ENCODE results near the gene RYR3.

RYR3 gene

DNA sequence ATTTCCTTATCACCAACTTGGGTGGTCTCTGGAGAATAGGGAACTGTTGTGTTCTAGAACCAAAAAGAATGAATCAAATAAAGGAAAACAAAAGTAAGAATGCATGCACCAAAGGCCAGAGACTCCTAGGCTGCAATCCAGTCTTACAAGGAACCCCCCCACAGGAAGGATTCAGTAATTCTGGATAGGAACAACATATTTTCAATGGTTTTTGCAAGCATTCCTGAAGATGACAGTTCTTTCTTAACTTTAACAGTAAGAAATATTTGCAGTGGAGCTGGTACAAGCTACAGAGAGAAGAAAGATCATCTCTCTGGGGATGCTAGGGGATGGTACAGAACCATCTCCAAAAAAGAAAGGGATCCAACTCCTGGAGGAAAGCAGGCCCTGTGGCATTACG is 541.3 kb downstream of the RYR3 start:
- Histone ChIP-seq H3K9me3 (ENCODE audit: control extremely low read depth in 1 of 5, control insufficient read depth in 4 of 5, insufficient read depth in 2 of 5, low read depth in 1 of 5, low read length in 4 of 5) (no peaks in the 10 kb centered on the region), H3K4me3 (ENCODE audit: control insufficient read depth in 1 of 7, extremely low read depth in 1 of 7, insufficient read depth in 4 of 7, low read depth in 2 of 7, low read length in 6 of 7) (no peak overlapping the region), H3K4me1 (ENCODE audit: control extremely low read depth in 1 of 4, control insufficient read depth in 4 of 4, insufficient read depth in 4 of 4, low read length in 3 of 4) (no peaks in the 10 kb centered on the region), H3K27me3 (replicated peaks in 2 of 5; ENCODE audit: control insufficient read depth in 4 of 5, insufficient read depth in 5 of 5, low read length in 4 of 5) (no peaks in the 10 kb centered on the region), H3K36me3 (ENCODE audit: control insufficient read depth in 4 of 4, insufficient read depth in 4 of 4, low read length in 3 of 4) (peaks cover 0 to 2% (median 0%) of the 10 kb centered on the region in 4 experiments), H3K27ac (ENCODE audit: insufficient read depth in 1 of 2, low read depth in 1 of 2, low read length in 2 of 2, poor library complexity in 1 of 2, severe bottlenecking in 2 of 2) (no peak overlapping the region)
- DNase-seq = no peak
- ChIA-PET POLR2A (no interaction called here), CTCF (interaction anchor here (1.5 kb wide), 1 partner anchor 25 kb away, joined by 3 read pairs; no protein-coding TSS in a partner anchor)
- WGBS (ENCODE audit: insufficient coverage) = no CpG with 5 or more reads among the region's 1 CpG

DNA sequence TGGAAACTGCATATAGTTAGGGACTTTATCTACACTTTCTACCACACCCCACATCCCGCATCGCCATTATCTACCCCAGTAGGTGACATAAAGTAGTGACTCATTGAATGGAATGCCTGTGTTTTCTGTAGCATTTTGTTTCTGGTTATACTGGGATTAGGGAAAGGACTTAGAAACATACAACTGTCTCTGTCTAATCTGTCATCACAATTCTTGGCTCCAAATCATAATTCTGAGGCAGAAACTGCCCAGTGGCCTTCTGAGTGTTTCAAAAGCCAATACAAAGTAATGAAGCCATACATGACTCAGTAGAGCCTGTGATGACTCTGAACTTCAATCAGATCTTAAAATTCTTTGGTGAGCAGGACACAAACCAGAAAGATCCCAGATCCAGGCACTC is 541.8 kb downstream of the RYR3 start:
- no peaks in the 10 kb centered on the region for H3K9me3 ChIP-seq (ENCODE audit: control extremely low read depth in 1 of 5, control insufficient read depth in 4 of 5, insufficient read depth in 2 of 5, low read depth in 1 of 5, low read length in 4 of 5)
- no peaks in the 10 kb centered on the region for H3K27me3 ChIP-seq (replicated peaks in 2 of 5; ENCODE audit: control insufficient read depth in 4 of 5, insufficient read depth in 5 of 5, low read length in 4 of 5)
- H3K4me1 ChIP-seq (ENCODE audit: control extremely low read depth in 1 of 4, control insufficient read depth in 4 of 4, insufficient read depth in 4 of 4, low read length in 3 of 4) = no peaks in the 10 kb centered on the region
- no peak for DNase-seq
- H3K36me3 ChIP-seq (ENCODE audit: control insufficient read depth in 4 of 4, insufficient read depth in 4 of 4, low read length in 3 of 4) = peaks cover 0 to 2% (median 0%) of the 10 kb centered on the region in 4 experiments
- ChIA-PET POLR2A (no interaction called here), CTCF (interaction anchor here (1.5 kb wide), 1 partner anchor 24 kb away, joined by 3 read pairs; no protein-coding TSS in a partner anchor)
- WGBS (ENCODE audit: insufficient coverage) = no CpG with 5 or more reads among the region's 2 CpGs
- H3K4me3 ChIP-seq (ENCODE audit: control insufficient read depth in 1 of 7, extremely low read depth in 1 of 7, insufficient read depth in 4 of 7, low read depth in 2 of 7, low read length in 6 of 7) = no peak overlapping the region
- H3K27ac ChIP-seq (ENCODE audit: insufficient read depth in 1 of 2, low read depth in 1 of 2, low read length in 2 of 2, poor library complexity in 1 of 2, severe bottlenecking in 2 of 2) = no peak overlapping the region

DNA sequence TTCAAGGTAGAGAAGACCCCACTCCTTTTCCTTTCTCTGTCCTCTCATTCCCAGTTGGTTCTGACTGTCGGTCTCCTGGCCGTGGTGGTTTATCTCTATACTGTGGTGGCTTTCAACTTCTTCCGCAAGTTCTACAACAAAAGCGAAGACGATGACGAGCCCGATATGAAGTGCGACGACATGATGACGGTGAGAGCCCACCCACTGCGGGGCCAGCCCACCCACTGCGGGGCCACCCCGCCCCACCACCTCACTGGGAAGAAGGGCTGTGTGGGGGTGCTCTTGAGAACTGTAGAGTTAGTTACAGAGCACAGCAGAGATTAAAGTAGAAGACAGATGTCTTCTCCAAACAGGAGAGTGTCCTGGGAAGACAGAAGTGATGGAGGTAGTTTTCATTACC is 547.0 kb downstream of the RYR3 start:
- Histone ChIP-seq H3K9me3 (ENCODE audit: control extremely low read depth in 1 of 5, control insufficient read depth in 4 of 5, insufficient read depth in 2 of 5, low read depth in 1 of 5, low read length in 4 of 5) (no peaks in the 10 kb centered on the region), H3K4me1 (ENCODE audit: control extremely low read depth in 1 of 4, control insufficient read depth in 4 of 4, insufficient read depth in 4 of 4, low read length in 3 of 4) (no peaks in the 10 kb centered on the region), H3K36me3 (ENCODE audit: control insufficient read depth in 4 of 4, insufficient read depth in 4 of 4, low read length in 3 of 4) (peaks cover 0 to 11% (median 0%) of the 10 kb centered on the region in 4 experiments), H3K27ac (ENCODE audit: insufficient read depth in 1 of 2, low read depth in 1 of 2, low read length in 2 of 2, poor library complexity in 1 of 2, severe bottlenecking in 2 of 2) (no peak overlapping the region), H3K4me3 (ENCODE audit: control insufficient read depth in 1 of 7, extremely low read depth in 1 of 7, insufficient read depth in 4 of 7, low read depth in 2 of 7, low read length in 6 of 7) (no peak overlapping the region), H3K27me3 (replicated peaks in 2 of 5; ENCODE audit: control insufficient read depth in 4 of 5, insufficient read depth in 5 of 5, low read length in 4 of 5) (no peaks in the 10 kb centered on the region)
- ChIA-PET CTCF (no interaction called here), POLR2A (no interaction called here)
- 99% methylated on average over 10 of the region's 13 CpGs for WGBS (ENCODE audit: insufficient coverage)
- DNase-seq = no peak

DNA sequence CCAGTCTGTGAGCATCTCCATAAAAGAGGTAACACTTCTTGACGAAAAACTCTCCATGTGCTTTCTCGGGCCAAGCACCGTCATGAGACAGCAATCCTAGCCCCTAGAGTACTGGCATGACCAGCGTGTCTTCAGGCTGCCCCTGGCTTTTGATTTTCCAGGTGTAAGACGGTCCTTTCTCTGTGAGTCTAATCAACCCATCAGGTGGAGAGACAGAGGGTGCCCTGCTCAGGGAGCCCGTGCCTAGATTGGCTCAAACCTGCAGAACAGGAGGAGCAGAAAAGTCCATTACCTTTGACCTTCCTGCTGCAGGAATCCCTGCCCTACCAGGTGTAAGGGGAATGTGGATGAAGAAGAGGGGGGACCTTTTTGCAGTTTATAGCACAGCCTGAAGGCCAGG is 548.1 kb downstream of the RYR3 start:
- H3K4me1 ChIP-seq (ENCODE audit: control extremely low read depth in 1 of 4, control insufficient read depth in 4 of 4, insufficient read depth in 4 of 4, low read length in 3 of 4) = no peaks in the 10 kb centered on the region
- WGBS (ENCODE audit: insufficient coverage) = 95% methylated on average over 4 of the region's 6 CpGs
- no peak overlapping the region for H3K27ac ChIP-seq (ENCODE audit: insufficient read depth in 1 of 2, low read depth in 1 of 2, low read length in 2 of 2, poor library complexity in 1 of 2, severe bottlenecking in 2 of 2)
- DNase-seq = no peak
- ChIA-PET CTCF (no interaction called here), POLR2A (no interaction called here)
- H3K9me3 ChIP-seq (ENCODE audit: control extremely low read depth in 1 of 5, control insufficient read depth in 4 of 5, insufficient read depth in 2 of 5, low read depth in 1 of 5, low read length in 4 of 5) = no peaks in the 10 kb centered on the region
- peaks cover 0 to 11% (median 0%) of the 10 kb centered on the region in 4 experiments for H3K36me3 ChIP-seq (ENCODE audit: control insufficient read depth in 4 of 4, insufficient read depth in 4 of 4, low read length in 3 of 4)
- H3K27me3 ChIP-seq (replicated peaks in 2 of 5; ENCODE audit: control insufficient read depth in 4 of 5, insufficient read depth in 5 of 5, low read length in 4 of 5) = no peaks in the 10 kb centered on the region
- H3K4me3 ChIP-seq (ENCODE audit: control insufficient read depth in 1 of 7, extremely low read depth in 1 of 7, insufficient read depth in 4 of 7, low read depth in 2 of 7, low read length in 6 of 7) = no peak overlapping the region

DNA sequence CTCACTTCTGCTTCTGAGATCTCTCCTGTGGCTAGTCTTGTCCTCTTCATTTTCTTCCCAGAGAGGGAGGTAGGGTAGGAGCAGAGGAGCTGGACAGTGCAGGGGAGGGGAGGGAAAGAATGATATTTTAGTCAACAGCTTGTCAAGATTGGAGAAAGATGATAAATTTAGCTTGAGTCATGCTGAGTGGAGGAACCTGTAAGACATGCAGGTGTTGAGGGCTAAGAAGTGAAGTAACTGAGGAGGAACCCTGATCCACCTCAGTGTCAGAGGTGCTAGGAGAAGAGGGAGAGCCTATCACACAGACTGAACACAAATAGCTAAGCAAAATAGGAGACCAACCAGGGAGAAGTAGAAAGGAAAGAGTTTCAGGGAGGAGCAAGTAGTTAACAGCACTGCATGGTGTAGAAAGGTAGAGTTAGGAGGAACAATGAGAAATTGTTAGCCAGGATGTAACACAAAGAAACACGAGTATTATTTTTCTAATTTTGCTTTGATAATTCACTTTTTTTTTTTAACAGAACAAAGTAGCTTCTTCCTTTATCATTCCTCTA is 549.3 kb downstream of the RYR3 start:
- no CpG with 5 or more reads among the region's 1 CpG for WGBS (ENCODE audit: insufficient coverage)
- no peak for DNase-seq
- no peaks in the 10 kb centered on the region for H3K4me1 ChIP-seq (ENCODE audit: control extremely low read depth in 1 of 4, control insufficient read depth in 4 of 4, insufficient read depth in 4 of 4, low read length in 3 of 4)
- ChIA-PET POLR2A (no interaction called here), CTCF (no interaction called here)
- H3K27ac ChIP-seq (ENCODE audit: insufficient read depth in 1 of 2, low read depth in 1 of 2, low read length in 2 of 2, poor library complexity in 1 of 2, severe bottlenecking in 2 of 2) = no peak overlapping the region
- no peak overlapping the region for H3K4me3 ChIP-seq (ENCODE audit: control insufficient read depth in 1 of 7, extremely low read depth in 1 of 7, insufficient read depth in 4 of 7, low read depth in 2 of 7, low read length in 6 of 7)
- no peaks in the 10 kb centered on the region for H3K27me3 ChIP-seq (replicated peaks in 2 of 5; ENCODE audit: control insufficient read depth in 4 of 5, insufficient read depth in 5 of 5, low read length in 4 of 5)
- H3K9me3 ChIP-seq (ENCODE audit: control extremely low read depth in 1 of 5, control insufficient read depth in 4 of 5, insufficient read depth in 2 of 5, low read depth in 1 of 5, low read length in 4 of 5) = no peaks in the 10 kb centered on the region
- peaks cover 0 to 14% (median 0%) of the 10 kb centered on the region in 4 experiments for H3K36me3 ChIP-seq (ENCODE audit: control insufficient read depth in 4 of 4, insufficient read depth in 4 of 4, low read length in 3 of 4)

DNA sequence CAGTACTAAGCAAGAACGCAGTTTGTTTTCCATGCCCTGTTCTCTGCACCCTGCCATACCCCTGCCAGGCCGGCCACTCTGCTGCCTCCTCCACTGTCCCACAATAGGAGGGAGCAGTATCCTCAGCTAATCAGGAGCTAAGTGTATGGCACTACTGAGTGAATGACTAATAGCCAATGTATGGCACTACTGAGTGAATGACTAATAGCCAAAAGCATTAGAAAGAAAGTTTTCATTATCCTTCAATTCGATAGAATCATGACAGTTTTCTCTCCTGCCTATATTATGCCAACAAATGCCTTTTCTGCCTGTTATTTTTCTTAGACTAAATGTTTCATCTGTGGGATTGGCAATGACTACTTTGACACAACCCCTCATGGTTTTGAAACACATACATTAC is 550.0 kb downstream of the RYR3 start:
- no peaks in the 10 kb centered on the region for H3K27me3 ChIP-seq (replicated peaks in 2 of 5; ENCODE audit: control insufficient read depth in 4 of 5, insufficient read depth in 5 of 5, low read length in 4 of 5)
- WGBS (ENCODE audit: insufficient coverage) = 100% methylated on average over 1 of the region's 3 CpGs
- DNase-seq = no peak
- no peaks in the 10 kb centered on the region for H3K4me1 ChIP-seq (ENCODE audit: control extremely low read depth in 1 of 4, control insufficient read depth in 4 of 4, insufficient read depth in 4 of 4, low read length in 3 of 4)
- ChIA-PET CTCF (no interaction called here), POLR2A (no interaction called here)
- H3K4me3 ChIP-seq (ENCODE audit: control insufficient read depth in 1 of 7, extremely low read depth in 1 of 7, insufficient read depth in 4 of 7, low read depth in 2 of 7, low read length in 6 of 7) = no peak overlapping the region
- no peaks in the 10 kb centered on the region for H3K9me3 ChIP-seq (ENCODE audit: control extremely low read depth in 1 of 5, control insufficient read depth in 4 of 5, insufficient read depth in 2 of 5, low read depth in 1 of 5, low read length in 4 of 5)
- H3K27ac ChIP-seq (ENCODE audit: insufficient read depth in 1 of 2, low read depth in 1 of 2, low read length in 2 of 2, poor library complexity in 1 of 2, severe bottlenecking in 2 of 2) = no peak overlapping the region
- peaks cover 0 to 18% (median 0%) of the 10 kb centered on the region in 4 experiments for H3K36me3 ChIP-seq (ENCODE audit: control insufficient read depth in 4 of 4, insufficient read depth in 4 of 4, low read length in 3 of 4)

DNA sequence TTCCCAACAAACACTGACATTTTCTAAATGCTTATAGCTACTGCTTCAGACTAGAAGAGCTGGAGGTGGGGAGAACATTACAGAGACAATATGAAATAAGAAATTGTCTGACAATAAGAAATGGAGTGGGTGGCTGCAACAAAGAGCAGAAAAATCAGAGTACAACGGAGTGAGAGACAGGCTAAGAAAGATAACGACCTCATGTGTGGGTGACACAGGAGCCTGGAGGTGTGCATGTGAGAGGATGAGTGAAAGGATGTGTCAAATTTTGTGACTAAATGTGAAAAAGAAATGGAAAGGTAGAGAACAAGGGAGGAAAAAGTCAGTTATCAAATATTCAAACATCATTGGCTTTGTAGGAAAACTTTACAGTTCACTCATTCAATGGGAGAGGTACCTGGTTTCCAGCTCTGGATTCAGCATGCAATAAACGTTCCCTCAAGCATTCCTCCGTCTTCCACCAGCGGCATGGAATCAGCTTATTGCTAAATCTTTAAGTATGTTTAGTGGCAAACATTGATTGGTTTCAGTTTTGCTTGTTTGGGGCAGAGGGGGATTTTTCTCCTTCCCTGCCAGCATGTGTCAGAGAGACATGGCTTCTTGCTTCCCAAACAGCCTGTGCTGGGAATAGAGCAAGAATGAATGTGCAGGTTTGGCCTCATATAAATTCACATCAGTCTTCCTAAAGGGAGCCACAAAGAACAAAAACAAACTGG is 553.8 kb downstream of the RYR3 start:
- Histone ChIP-seq H3K4me1 (ENCODE audit: control extremely low read depth in 1 of 4, control insufficient read depth in 4 of 4, insufficient read depth in 4 of 4, low read length in 3 of 4) (no peaks in the 10 kb centered on the region), H3K27me3 (replicated peaks in 2 of 5; ENCODE audit: control insufficient read depth in 4 of 5, insufficient read depth in 5 of 5, low read length in 4 of 5) (no peaks in the 10 kb centered on the region), H3K27ac (ENCODE audit: insufficient read depth in 1 of 2, low read depth in 1 of 2, low read length in 2 of 2, poor library complexity in 1 of 2, severe bottlenecking in 2 of 2) (no peak overlapping the region), H3K9me3 (ENCODE audit: control extremely low read depth in 1 of 5, control insufficient read depth in 4 of 5, insufficient read depth in 2 of 5, low read depth in 1 of 5, low read length in 4 of 5) (no peaks in the 10 kb centered on the region), H3K36me3 (ENCODE audit: control insufficient read depth in 4 of 4, insufficient read depth in 4 of 4, low read length in 3 of 4) (peaks cover 5 to 21% (median 9%) of the 10 kb centered on the region in 4 experiments), H3K4me3 (ENCODE audit: control insufficient read depth in 1 of 7, extremely low read depth in 1 of 7, insufficient read depth in 4 of 7, low read depth in 2 of 7, low read length in 6 of 7) (no peak overlapping the region)
- DNase-seq = no peak
- ChIA-PET CTCF (no interaction called here), POLR2A (no interaction called here)
- WGBS (ENCODE audit: insufficient coverage) = 98% methylated on average over 5 of the region's 5 CpGs
